CD4-positive, alpha-beta T cell treated with Interleukin-6 for 4 hours (primary cell): ENCODE results near the gene LYPLAL1.

ENCODE experiments used
- DNase-seq: peaks from one replicate; pipeline ENCODE4 v3.0.0-alpha.2; 2020; ENCODE audit warnings: mixed read lengths

The LYPLAL1 gene

GRCh38 chr1:219173758-219174459 lies at the start of gene LYPLAL1:
Gene LYPLAL1, plus strand, starts transcription at chr1:219173878. Its CDS starts 13 bp downstream, at chr1:219173891.
- peak; percentile 88 for DNase-seq

DNA sequence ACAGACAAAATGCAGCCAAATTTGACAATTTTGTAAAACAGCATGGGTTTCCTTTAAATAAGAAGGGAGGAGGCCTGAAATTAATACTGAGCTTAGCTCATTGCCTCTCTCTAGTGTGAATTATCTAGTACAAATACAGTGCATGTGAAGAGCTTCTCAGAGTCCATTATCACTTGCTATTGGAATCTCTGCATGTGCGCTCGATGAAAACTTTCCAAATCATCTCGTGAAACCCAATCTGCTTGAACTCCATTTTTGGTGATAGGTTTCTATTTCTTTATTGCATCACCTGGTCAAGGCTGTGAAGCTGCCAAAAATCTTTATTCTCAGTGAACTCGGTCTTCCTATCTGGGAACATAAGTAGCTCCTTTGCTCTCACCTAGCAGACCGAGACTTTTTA lies 49.5 kb upstream of the LYPLAL1 start:
- no peak for DNase-seq

- no peak for DNase-seq
Observed at GRCh38 chr1:219125342-219125741, 48.3 kb upstream of the LYPLAL1 start.

- DNase-seq, result no peak
Observed at GRCh38 chr1:219126377-219126776, 47.3 kb upstream of the LYPLAL1 start.

DNA sequence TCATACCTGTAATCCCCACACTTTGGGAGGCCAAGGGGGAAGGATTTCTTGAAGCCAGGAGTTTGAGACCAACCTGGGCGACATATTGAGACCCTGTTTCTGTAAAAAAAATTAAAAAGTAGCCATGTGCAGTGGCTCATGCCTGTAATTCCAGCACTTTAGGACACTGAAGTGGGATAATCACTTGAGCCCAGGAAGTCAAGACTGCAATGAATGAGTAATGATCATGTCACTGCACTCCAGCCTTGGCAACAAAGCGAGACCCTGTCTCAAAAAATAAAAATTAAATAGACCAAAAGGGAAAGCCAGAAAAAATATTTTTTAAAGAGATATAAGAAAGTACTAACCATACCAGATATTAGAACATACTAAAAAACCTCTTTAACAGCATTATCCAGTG lies 44.7 kb upstream of the LYPLAL1 start:
- DNase-seq, result no peak

- no peak for DNase-seq
Observed at GRCh38 chr1:219130366-219130935, 43.2 kb upstream of the LYPLAL1 start.

DNA sequence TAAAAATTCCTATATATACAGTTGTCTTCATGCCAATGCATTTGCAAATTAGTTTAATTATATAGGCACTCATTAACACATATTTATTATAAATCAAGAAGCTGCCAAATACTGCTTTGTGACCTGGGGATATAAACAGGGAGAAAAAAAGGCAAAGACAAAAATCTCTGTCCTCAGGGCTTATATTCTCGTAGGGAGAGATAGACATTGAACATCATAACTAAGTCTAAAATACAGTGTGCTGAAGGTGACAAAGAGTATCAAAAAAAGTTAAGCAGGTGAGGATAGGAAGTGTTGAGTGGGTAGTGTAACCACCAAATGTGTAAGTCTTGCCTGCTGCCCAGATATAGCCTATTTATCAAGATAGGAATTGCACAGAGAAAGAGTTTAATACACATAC lies 40.7 kb upstream of the LYPLAL1 start:
- DNase-seq, result no peak

DNA sequence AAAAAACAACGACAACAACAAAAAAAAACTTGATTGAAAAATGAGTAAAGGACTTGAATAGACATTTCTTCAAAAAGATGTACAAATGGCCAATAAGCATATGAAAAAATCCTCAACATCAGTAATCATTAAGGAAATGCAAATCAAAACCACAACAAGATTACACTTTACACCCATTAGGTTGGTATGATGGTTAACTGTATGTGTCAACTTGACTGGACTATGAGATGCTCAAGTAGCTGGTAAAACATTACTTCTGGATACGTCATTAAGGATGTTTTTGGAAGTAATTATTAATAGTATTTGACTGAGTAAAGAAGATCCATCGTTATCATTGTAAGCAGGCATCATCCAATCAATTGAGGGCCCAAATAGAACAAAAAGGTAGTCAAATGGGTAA lies 34.9 kb upstream of the LYPLAL1 start:
- no peak for DNase-seq

GRCh38 chr1:219140303-219140877 lies 33.3 kb upstream of the LYPLAL1 start:
- DNase-seq, result no peak

GRCh38 chr1:219143735-219144134 lies 29.9 kb upstream of the LYPLAL1 start:
- DNase-seq, result no peak

DNA sequence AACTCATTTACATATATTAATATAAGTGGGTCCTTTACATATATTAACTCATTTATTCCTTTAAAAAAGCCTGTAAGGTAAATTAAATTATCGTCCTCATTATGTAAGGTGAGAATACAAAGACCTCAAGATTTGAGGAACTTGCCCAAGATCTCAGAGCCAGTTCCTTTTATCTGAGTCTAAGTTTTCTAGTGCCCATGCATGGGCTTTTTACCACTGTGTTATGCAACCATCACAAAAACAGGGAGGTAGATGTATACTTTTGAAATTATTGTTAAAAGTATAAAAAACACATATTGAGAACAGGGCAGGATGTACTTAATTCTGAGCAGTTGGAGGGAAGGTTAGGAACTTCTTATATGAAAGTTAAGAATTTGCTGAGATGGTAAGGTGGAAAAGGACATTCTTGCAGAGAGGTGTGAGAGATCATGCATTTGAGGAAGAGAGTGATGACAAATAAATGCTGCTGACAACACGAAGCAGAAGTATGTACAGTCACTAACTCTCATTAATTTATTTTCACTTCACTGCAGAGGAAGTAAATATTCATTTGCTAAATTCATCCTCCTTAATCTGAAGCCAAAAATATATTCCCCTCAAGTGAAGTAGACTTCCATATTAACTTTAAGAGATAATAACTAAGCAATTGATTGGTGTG lies 28.9 kb upstream of the LYPLAL1 start:
- no peak for DNase-seq

- no peak for DNase-seq
Observed at GRCh38 chr1:219147571-219148019, 26.1 kb upstream of the LYPLAL1 start.

- no peak for DNase-seq
Observed at GRCh38 chr1:219149009-219149577, 24.6 kb upstream of the LYPLAL1 start.

DNA sequence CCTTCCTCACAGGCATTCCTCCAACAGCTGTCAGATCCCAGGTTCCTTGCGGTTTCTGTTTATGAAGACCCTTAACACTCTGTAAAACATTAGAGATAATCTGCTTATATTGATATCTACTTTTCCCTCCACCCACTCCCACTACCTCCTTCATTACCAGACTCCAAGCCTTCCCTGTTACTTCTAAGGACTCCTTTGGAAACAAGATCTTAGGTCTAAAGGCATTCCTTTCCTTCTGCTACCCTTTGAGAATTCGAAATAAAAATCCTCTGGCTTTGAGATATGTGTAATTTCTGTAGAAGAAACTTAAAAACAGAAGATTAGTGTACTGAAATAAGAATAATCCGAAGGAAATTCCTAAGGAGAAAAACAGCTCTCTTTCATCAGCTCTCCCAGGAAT lies 23.7 kb upstream of the LYPLAL1 start:
- no peak for DNase-seq

DNA sequence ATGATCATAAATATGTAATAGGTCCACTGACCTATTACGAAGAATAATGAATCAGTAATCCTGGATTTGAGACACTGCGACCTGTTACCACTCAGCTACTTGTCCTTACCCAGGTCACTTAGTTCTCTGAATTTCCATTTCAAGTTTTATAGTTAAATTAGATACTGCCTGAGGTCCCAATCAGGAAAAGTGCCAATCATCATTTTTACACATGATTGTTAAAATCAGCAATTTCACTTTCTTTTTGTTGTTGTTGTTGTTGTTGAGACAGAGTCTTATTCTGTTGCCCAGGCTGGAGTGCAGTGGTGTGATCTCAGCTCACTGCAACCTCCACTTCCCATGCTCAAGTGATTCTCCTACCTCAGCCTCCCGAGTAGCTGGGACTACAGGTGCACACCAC lies 22.8 kb upstream of the LYPLAL1 start:
- DNase-seq, result no peak

GRCh38 chr1:219151467-219151866 lies 22.2 kb upstream of the LYPLAL1 start:
- no peak for DNase-seq

DNA sequence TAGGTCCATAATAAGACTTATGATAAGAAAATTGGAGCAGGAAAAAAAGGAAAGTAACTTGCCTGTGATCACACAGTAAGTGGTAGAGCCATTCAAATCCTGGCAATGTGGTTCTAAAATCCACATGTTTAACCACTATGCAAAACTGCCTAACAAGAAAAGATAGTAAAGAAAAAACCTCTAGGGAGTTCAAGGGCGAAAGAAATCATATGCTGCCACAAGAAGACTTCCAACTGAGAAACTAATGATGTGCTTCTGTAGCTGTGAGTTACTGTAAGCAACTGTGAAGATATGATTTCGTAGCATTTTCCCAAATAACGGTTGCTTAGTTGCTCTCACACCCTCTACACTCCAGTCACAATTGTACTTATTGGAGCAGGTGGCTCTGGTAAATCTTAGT lies 20.9 kb upstream of the LYPLAL1 start:
- no peak for DNase-seq

DNA sequence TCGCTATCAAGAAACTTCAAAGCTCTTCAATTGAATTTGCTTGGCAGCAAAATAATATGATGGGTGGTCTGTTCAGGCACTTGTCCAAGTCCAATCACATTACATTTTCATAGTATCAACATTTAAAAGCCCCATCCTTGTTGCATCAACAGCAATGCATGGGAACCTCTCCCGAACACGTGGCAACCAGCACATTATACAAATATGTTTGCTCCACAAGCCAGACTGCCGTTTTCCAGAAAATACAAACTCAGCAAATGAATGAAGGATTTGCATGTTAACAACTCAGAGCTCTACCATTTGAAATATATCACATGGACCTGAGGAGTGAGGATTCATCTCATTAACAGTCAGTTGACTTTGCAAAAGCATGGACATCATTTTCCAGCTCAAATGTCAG lies 20.0 kb upstream of the LYPLAL1 start:
- DNase-seq, result no peak

DNA sequence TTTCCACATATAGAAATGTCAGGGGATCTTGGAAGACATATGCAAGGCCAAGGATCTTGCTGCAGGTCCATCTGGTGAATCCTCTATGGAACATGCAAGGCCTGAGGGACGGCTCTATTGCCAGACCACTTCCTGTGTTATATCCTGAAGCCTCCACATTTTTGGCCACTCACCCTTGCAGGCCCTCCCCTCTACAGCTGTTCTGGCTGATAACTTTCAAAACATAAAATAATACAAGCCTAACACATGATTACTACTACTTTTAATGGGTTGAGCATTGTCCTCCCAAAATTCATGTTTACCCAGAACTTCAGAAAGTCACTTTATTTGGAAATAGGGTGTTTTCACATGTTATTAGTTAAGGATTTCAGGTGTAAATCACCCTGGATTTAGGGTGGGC lies 18.5 kb upstream of the LYPLAL1 start:
- DNase-seq, result no peak

DNA sequence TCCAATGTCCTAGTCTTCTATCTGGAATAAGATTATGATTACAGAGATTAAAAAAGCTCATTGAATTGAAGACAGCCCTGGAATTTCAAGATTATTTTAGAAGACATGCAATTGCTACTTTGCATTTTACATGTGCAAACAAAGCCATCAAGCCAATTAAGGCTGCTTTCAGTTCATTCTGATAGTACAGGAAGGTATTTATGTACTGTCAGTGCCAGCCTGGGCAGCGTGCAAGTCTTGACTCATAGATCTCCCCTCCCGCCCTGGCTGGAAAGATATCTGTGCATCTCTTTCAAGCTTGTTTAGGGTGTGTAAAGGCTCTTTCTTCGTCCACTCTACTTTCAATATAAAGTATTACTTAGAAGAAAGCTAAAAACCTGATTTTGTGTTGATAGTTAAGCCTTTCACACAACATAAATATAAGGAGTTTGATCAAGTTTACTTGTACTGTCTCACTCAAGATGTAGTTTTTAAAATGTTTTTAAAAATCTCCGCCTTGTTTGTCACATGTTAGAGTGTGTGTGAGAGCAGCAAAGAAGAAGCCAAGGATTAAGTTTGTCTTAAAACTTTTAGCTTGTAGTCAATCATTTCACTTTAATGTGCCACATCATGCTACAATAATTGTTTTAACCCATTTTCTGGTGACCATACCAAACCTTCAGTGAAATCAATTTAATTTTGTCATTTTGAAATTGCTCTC lies 13.6 kb upstream of the LYPLAL1 start:
- DNase-seq, result no peak

DNA sequence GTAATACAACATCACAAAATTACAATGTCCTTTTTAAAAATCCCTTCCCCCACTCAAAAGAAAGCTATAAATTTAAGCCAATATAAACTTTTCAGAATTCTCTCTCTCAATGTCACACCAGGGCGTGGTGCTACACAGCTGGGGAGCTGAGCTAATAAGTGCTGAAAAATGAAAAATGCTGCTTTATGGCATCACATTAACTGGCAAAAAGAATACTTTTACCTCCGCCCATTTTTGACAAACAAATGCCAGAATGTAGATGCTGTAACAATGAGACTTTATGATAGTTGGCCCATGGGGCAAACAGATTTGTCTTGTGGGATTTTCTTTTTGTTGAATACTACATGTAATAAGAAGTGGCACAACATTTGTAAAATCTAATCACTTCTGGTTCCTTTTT lies 12.7 kb upstream of the LYPLAL1 start:
- no peak for DNase-seq

DNA sequence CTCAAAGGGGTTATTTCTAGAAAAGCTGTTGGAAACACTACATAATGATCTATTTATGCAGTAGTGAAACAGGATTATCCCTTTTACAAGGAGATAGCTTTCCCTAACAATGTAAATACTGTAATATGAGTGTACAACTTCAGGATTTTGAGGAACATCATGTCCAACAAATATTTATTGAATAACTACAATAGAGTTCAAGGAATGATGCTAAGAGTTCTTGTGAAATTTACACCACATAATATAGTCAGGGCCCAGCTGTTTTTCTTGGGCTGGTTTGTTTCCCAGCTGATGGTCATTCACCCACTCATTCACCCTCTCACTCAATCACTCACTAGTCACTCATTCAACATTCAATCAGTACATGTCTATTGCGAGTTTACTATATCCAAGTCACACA lies 12.3 kb upstream of the LYPLAL1 start:
- DNase-seq, result no peak

DNA sequence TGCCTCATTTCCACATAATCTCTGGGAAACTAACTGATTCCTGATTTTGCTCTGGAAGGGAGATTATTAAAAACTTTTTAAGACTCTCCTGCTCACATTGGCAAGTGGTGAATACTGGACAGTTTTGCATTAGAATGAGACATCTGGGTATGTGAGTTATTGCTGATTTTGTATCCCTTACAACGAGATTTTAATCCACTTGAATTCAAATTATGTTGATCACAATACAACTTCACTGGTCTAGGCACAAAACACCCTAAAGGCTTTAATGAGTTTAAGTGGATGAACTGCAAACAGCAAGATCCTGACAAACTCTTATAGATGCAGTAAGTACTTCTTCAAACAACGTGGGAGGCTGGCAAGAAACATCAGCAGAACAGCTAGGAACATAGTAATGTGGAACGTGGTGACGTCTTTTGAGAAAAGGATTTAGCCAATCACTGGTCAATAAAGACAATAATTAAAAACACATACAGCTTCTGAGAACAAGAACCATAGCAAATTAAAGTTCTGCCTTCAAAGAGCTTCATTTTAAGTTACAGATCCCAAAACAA lies 10.2 kb upstream of the LYPLAL1 start:
- no peak for DNase-seq
